Esophagus muscularis mucosa (tissue), 4 donors: ENCODE results near the gene SLC16A6.

Source experiments
- EP300 ChIP-seq: sonication (generic); formaldehyde crosslinking; IDR thresholded peaks from one replicate; pipeline ENCODE4 v1.6.1; 2017; ENCODE audit warnings: antibody characterized with exemption
- POLR2A ChIP-seq: fragments of 450-650 bp; IDR thresholded peaks from one replicate; pipeline ENCODE4 v1.6.1; 2017; ENCODE audit warnings: antibody characterized with exemption, moderate library complexity, mild to moderate bottlenecking, low read depth
- TF ChIP-seq, protein P1 (sequence below), 3 experiments: fragments of 200-600 bp in 2 of 3; fragments of 450-650 bp in 1 of 3; sonication (generic) in 2 of 3; IDR thresholded peaks; one replicate each; pipeline ENCODE4 v1.5.1; 2017 to 2019; ENCODE audit warnings: antibody characterized with exemption in 3 of 3, mild to moderate bottlenecking in 2 of 3, moderate library complexity in 1 of 3

GRCh38 chr17:68304706-68305105 is 13.8 kb upstream of the SLC16A6 start:
- TF ChIP-seq, protein P1, sequence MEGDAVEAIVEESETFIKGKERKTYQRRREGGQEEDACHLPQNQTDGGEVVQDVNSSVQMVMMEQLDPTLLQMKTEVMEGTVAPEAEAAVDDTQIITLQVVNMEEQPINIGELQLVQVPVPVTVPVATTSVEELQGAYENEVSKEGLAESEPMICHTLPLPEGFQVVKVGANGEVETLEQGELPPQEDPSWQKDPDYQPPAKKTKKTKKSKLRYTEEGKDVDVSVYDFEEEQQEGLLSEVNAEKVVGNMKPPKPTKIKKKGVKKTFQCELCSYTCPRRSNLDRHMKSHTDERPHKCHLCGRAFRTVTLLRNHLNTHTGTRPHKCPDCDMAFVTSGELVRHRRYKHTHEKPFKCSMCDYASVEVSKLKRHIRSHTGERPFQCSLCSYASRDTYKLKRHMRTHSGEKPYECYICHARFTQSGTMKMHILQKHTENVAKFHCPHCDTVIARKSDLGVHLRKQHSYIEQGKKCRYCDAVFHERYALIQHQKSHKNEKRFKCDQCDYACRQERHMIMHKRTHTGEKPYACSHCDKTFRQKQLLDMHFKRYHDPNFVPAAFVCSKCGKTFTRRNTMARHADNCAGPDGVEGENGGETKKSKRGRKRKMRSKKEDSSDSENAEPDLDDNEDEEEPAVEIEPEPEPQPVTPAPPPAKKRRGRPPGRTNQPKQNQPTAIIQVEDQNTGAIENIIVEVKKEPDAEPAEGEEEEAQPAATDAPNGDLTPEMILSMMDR (IDR thresholded peaks at IDR 0.05), result no peak
- TF ChIP-seq POLR2A (no peak), EP300 (no peak)
